PC-9 (cell line): ENCODE results near the gene STN1. TPM values are rescaled to one million over a fixed set of nuclear protein-coding genes. Genes with fewer than 3 reads are reported as not detected.

ENCODE experiments used
- BruUV-seq: library from RNA; stranded (reverse); fragments of 400-500 nt; replicated peaks from 2 replicates; lab custom pipeline; 2021; lab: Mats Ljungman, UMichigan
- CTCF ChIA-PET: fragments of 300-600 bp; sonication (Branson Sonifier 250); formaldehyde crosslinking; loops from one replicate; lab custom pipeline; 2022; ENCODE audit warnings: antibody characterized with exemption; lab: Charles Lee
- POLR2A ChIA-PET: fragments of 300-600 bp; sonication (Branson Sonifier 250); formaldehyde crosslinking; loops from one replicate; lab custom pipeline; 2022; ENCODE audit warnings: antibody characterized with exemption; ENCODE audit not compliant: unreplicated experiment; lab: Charles Lee
- DNase-seq, 2 experiments: peaks; one replicate each; pipeline versions ENCODE4 v3.0.0 to v3.0.0-alpha.2; 2015 to 2022; ENCODE audit warnings: mixed read lengths in 1 of 2
- H2AFZ ChIP-seq: fragments of 200-600 bp; sonication (generic); 2 replicates; pipeline ENCODE4 v1.8.1; 2017; ENCODE audit warnings: antibody characterized with exemption
- H3F3A ChIP-seq: fragments of 200-600 bp; sonication (generic); 2 replicates; pipeline ENCODE4 v1.8.1; 2017; ENCODE audit warnings: antibody characterized with exemption, mild to moderate bottlenecking, low read depth; ENCODE audit not compliant: insufficient read depth
- H3K27ac ChIP-seq: fragments of 200-600 bp; sonication (generic); 2 replicates; pipeline ENCODE4 v1.6.1; 2016; ENCODE audit warnings: mixed run types
- H3K27me3 ChIP-seq: fragments of 200-600 bp; sonication (generic); 2 replicates; pipeline ENCODE4 v1.6.1; 2016; ENCODE audit warnings: low read depth, mixed run types; ENCODE audit not compliant: insufficient read depth
- H3K36me3 ChIP-seq: fragments of 200-600 bp; sonication (generic); 2 replicates; pipeline ENCODE4 v1.6.1; 2016; ENCODE audit warnings: low read depth, mixed run types
- H3K4me1 ChIP-seq: fragments of 200-600 bp; sonication (generic); replicated peaks from 2 replicates; pipeline ENCODE4 v1.6.1; 2016; ENCODE audit warnings: mixed run types; ENCODE audit not compliant: insufficient read depth
- H3K4me2 ChIP-seq: fragments of 200-600 bp; sonication (generic); 2 replicates; pipeline ENCODE4 v1.6.1; 2017; ENCODE audit warnings: mixed run types
- H3K4me3 ChIP-seq: fragments of 200-600 bp; sonication (generic); 2 replicates; pipeline ENCODE4 v1.6.1; 2016; ENCODE audit warnings: mixed run types
- H3K79me2 ChIP-seq: fragments of 200-600 bp; sonication (generic); 2 replicates; pipeline ENCODE4 v1.6.1; 2017; ENCODE audit warnings: low read depth, mixed run types
- H3K9me2 ChIP-seq: fragments of 200-600 bp; sonication (generic); 2 replicates; pipeline ENCODE4 v1.8.1; 2017; ENCODE audit warnings: mild to moderate bottlenecking; ENCODE audit not compliant: insufficient read depth
- H3K9me3 ChIP-seq: fragments of 200-600 bp; sonication (generic); 2 replicates; pipeline ENCODE4 v1.8.1; 2016; ENCODE audit warnings: low read depth; ENCODE audit not compliant: insufficient read depth
- H4K20me1 ChIP-seq: fragments of 200-600 bp; sonication (generic); 2 replicates; pipeline ENCODE4 v1.8.1; 2017; ENCODE audit not compliant: insufficient read depth
- EZH2 ChIP-seq: fragments of 200-600 bp; sonication (generic); IDR thresholded peaks from 2 replicates; pipeline ENCODE4 v1.8.0; 2017; ENCODE audit warnings: antibody characterized with exemption, low read depth
- intact Hi-C: fragments of 100-400 bp; cut with micrococcal nuclease; formaldehyde crosslinking; loops from one replicate; pipeline ENCODE4 v1.10.0; 2022; ENCODE audit not compliant: unreplicated experiment
- total RNA-seq: library from RNA; stranded (reverse); gene quantifications from 2 replicates; pipeline ENCODE4 v1.2.3, GENCODE V29; 2021
- TF ChIP-seq, protein P1 (sequence below): fragments of 200-600 bp; sonication (generic); conservative IDR thresholded peaks from 2 replicates; pipeline ENCODE4 v1.6.1; 2017; ENCODE audit warnings: mixed run types, antibody characterized with exemption, mild to moderate bottlenecking, moderate library complexity

STN1 gene
- total RNA-seq, 1 experiment from 2014 or later = 20.5 TPM

- Histone ChIP-seq H4K20me1 (peaks cover 20% of the 10 kb centered on the region), H3K9me2 (no peaks in the 10 kb centered on the region), H3K9me3 (no peaks in the 10 kb centered on the region), H3F3A (no peaks in the 10 kb centered on the region), H3K27me3 (no peaks in the 10 kb centered on the region), H3K36me3 (no peaks in the 10 kb centered on the region), H3K27ac (peak within 1 kb of the TSS; percentile 56), H3K4me2 (peak within 1 kb of the TSS; percentile 94), H3K4me3 (peak within 1 kb of the TSS; percentile 99), H2AFZ (peak within 1 kb of the TSS; percentile 94), H3K79me2 (peaks cover 44% of the 10 kb centered on the region), H3K4me1 (peaks cover 17% of the 10 kb centered on the region)
- no TSS peak for BruUV-seq
- no peak for TF ChIP-seq EZH2
- TF ChIP-seq, protein P1, sequence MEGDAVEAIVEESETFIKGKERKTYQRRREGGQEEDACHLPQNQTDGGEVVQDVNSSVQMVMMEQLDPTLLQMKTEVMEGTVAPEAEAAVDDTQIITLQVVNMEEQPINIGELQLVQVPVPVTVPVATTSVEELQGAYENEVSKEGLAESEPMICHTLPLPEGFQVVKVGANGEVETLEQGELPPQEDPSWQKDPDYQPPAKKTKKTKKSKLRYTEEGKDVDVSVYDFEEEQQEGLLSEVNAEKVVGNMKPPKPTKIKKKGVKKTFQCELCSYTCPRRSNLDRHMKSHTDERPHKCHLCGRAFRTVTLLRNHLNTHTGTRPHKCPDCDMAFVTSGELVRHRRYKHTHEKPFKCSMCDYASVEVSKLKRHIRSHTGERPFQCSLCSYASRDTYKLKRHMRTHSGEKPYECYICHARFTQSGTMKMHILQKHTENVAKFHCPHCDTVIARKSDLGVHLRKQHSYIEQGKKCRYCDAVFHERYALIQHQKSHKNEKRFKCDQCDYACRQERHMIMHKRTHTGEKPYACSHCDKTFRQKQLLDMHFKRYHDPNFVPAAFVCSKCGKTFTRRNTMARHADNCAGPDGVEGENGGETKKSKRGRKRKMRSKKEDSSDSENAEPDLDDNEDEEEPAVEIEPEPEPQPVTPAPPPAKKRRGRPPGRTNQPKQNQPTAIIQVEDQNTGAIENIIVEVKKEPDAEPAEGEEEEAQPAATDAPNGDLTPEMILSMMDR = no peak
- intact Hi-C loops = loop anchor here (1.0 to 5.0 kb wide), 2 partner anchors 50 to 154 kb away; partner anchors contain the start of gene STN1
- ChIA-PET POLR2A (interaction anchor here (1.1 kb wide), 1 partner anchor 49 kb away, joined by 5 read pairs; the partner anchor contains the start of gene STN1), CTCF (no interaction called here)
- DNase-seq = peak; percentile 36 to 70
These were observed 48.9 kb upstream of the STN1 start, which contains the start of gene SLK for GRCh38 chr10:103966671-103967447. TSS of gene SLK (plus strand) at chr10:103967140. CDS start at chr10:103967746, 606 bp downstream.

DNA sequence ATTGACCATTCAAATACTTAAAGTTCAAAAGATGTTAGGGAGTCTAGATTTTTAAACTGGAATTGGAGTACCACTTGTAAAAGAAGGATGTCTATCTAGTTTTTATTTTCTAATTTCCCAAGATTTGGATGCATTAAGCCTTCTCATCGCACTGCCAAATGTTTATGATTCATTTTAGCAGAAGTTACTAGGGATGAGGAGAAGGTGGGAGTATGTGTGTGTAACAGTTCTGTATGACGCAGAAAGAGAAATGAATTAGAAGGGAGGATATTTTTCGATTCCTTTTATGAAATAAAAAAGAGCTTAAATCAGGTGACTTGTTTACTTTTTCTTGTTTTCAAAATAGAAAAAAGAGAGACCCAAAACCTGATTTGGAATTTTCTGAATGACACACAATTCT lies 42.1 kb upstream of the STN1 start:
- Histone ChIP-seq H2AFZ (no peak overlapping the region), H3K36me3 (no peaks in the 10 kb centered on the region), H3F3A (no peaks in the 10 kb centered on the region), H3K9me3 (no peaks in the 10 kb centered on the region), H3K79me2 (no peaks in the 10 kb centered on the region), H3K27ac (no peak overlapping the region), H3K4me1 (peaks cover 4% of the 10 kb centered on the region; the same call in 1 of the 2 replicates), H3K9me2 (no peaks in the 10 kb centered on the region), H3K4me3 (no peak overlapping the region), H4K20me1 (no peaks in the 10 kb centered on the region), H3K27me3 (no peaks in the 10 kb centered on the region), H3K4me2 (no peak overlapping the region)
- CTCF ChIA-PET = no interaction called here
- POLR2A ChIA-PET = no interaction called here
- intact Hi-C loops = no loop called here
- DNase-seq = no peak
- BruUV-seq = no TSS peak
- TF ChIP-seq EZH2 = no peak
- TF ChIP-seq, protein P1 = no peak

DNA sequence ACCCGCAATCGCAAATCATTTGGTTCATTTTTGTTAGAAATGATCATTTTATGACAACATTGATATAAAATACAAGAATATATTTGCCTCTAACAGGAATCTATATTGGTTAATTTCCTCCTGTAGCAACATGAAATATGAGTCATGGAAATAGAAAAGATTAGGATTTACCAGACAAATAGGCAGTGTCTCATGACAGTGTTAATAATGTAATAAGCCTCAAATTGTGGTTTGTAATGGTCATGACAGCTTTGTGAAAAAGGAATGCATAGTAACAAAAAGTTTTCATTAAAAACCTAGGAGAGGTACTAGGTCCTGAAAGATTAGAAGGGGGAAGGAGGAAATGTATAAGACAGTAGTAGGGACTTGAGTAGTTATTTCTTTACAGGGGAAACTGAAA lies 41.0 kb upstream of the STN1 start:
- H3K9me2 ChIP-seq = no peaks in the 10 kb centered on the region
- TF ChIP-seq, protein P1 = no peak
- no peak for TF ChIP-seq EZH2
- ChIA-PET CTCF (no interaction called here), POLR2A (no interaction called here)
- H3K4me3 ChIP-seq = no peak overlapping the region
- peaks cover 4% of the 10 kb centered on the region; the same call in 1 of the 2 replicates for H3K4me1 ChIP-seq
- intact Hi-C loops = no loop called here
- BruUV-seq = no TSS peak
- DNase-seq = no peak
- H3K4me2 ChIP-seq = no peak overlapping the region
- no peaks in the 10 kb centered on the region for H3K27me3 ChIP-seq
- no peaks in the 10 kb centered on the region for H4K20me1 ChIP-seq
- H2AFZ ChIP-seq = no peak overlapping the region
- no peaks in the 10 kb centered on the region for H3K36me3 ChIP-seq
- H3K79me2 ChIP-seq = no peaks in the 10 kb centered on the region
- H3K9me3 ChIP-seq = no peaks in the 10 kb centered on the region
- no peak overlapping the region for H3K27ac ChIP-seq
- no peaks in the 10 kb centered on the region for H3F3A ChIP-seq
